ENCODE results near the gene ASPDH. TPM values are rescaled to one million over a fixed set of nuclear protein-coding genes. Genes with fewer than 3 reads are reported as not detected.

ASPDH gene
- total and polyA plus RNA-seq, 7 donors = not detected

- no peak overlapping the region for H3K27ac ChIP-seq
- WGBS, 2 donors = 84 to 87% methylated on average over 21 of the region's 21 CpGs
- H3K27me3 ChIP-seq = peaks cover 0 to 7% (median 0%) of the 10 kb centered on the region in 3 donors
- no peaks in the 10 kb centered on the region for H3K4me1 ChIP-seq
- TF ChIP-seq EP300 (IDR thresholded peaks at IDR 0.05) = no peak
- no peak for TF ChIP-seq POLR2A (IDR thresholded peaks at IDR 0.05)
- TF ChIP-seq POLR2AphosphoS5 (IDR thresholded peaks at IDR 0.05) = no peak
- TF ChIP-seq CTCF (IDR thresholded peaks at IDR 0.05) = no peak
- DNase-seq = no peak
- no peak overlapping the region for H3K4me3 ChIP-seq
- intact Hi-C loops (cut with DNase I) = no loop called here
- no peaks in the 10 kb centered on the region for H3K9me3 ChIP-seq
- no peaks in the 10 kb centered on the region for H3K36me3 ChIP-seq
Observed at GRCh38 chr19:50542943-50543342, 29.2 kb upstream of the ASPDH start.

DNA sequence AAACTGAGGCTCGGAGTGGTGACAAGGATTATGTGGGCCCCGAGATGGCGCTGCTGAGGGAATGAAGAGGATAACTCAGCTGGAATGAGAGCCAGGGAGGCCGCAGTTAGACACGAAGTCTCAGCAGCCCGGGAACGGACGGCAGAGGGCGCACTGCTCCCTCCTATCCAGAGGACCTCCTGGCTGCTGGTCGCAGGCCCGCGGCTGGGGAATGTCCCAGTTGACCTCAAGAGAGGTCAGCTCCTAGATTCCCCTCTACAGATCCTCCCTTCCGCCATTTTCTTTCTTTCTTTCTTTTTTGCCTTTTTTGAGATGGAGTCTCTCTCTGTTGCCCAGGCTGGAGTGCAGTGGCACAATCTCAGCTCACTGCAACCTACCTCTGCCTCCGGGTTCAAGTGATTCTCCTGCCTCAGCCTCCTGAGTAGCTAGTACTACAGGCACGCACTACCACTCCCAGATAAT, 24.1 kb upstream of the ASPDH start:
- Histone ChIP-seq H3K27me3 (peaks cover 0 to 17% (median 0%) of the 10 kb centered on the region in 3 donors), H3K4me1 (no peaks in the 10 kb centered on the region), H3K36me3 (no peaks in the 10 kb centered on the region), H3K27ac (no peak overlapping the region), H3K9me3 (peaks cover 0 to 3% (median 1%) of the 10 kb centered on the region in 4 donors), H3K4me3 (no peak overlapping the region)
- DNase-seq = no peak
- intact Hi-C loops (cut with DNase I) = no loop called here
- WGBS, 2 donors = 18% methylated on average over 15 of the region's 15 CpGs
- TF ChIP-seq POLR2AphosphoS5 (IDR thresholded peaks at IDR 0.05) (no peak), CTCF (IDR thresholded peaks at IDR 0.05) (peak in 3 of 4 experiments; percentile 16 to 32 (median 18)), POLR2A (IDR thresholded peaks at IDR 0.05) (no peak)

- no peak overlapping the region for H3K27ac ChIP-seq
- no peaks in the 10 kb centered on the region for H3K4me1 ChIP-seq
- H3K9me3 ChIP-seq = peaks cover 0 to 7% (median 2%) of the 10 kb centered on the region in 4 donors
- no peak for TF ChIP-seq EP300 (IDR thresholded peaks at IDR 0.05)
- no peak for TF ChIP-seq CTCF (IDR thresholded peaks at IDR 0.05)
- TF ChIP-seq POLR2A (IDR thresholded peaks at IDR 0.05) = no peak
- TF ChIP-seq POLR2AphosphoS5 (IDR thresholded peaks at IDR 0.05) = no peak
- peaks cover 0 to 17% (median 0%) of the 10 kb centered on the region in 3 donors for H3K27me3 ChIP-seq
- WGBS, 2 donors = 69 to 71% methylated on average over 18 of the region's 18 CpGs
- intact Hi-C loops (cut with DNase I) = no loop called here
- H3K36me3 ChIP-seq = no peaks in the 10 kb centered on the region
- DNase-seq = no peak
- H3K4me3 ChIP-seq = no peak overlapping the region
Observed at GRCh38 chr19:50537306-50537685, 23.6 kb upstream of the ASPDH start.

- H3K9me3 ChIP-seq = peaks cover 0 to 7% (median 2%) of the 10 kb centered on the region in 4 donors
- H3K27ac ChIP-seq = no peak overlapping the region
- intact Hi-C loops (cut with DNase I) = no loop called here
- TF ChIP-seq POLR2A (IDR thresholded peaks at IDR 0.05) (no peak), POLR2AphosphoS5 (IDR thresholded peaks at IDR 0.05) (no peak), EP300 (IDR thresholded peaks at IDR 0.05) (no peak), CTCF (IDR thresholded peaks at IDR 0.05) (no peak)
- H3K4me3 ChIP-seq = no peak overlapping the region
- H3K27me3 ChIP-seq = peaks cover under 1 to 17% (median 5%) of the 10 kb centered on the region in 3 donors
- no peak for DNase-seq
- H3K4me1 ChIP-seq = no peaks in the 10 kb centered on the region
- no peaks in the 10 kb centered on the region for H3K36me3 ChIP-seq
- 87 to 89% methylated on average over 16 of the region's 16 CpGs for WGBS, 2 donors
Observed at GRCh38 chr19:50536662-50537305, 23.1 kb upstream of the ASPDH start.
